ENCODE results near the gene TXNDC2. TPM values are rescaled to one million over a fixed set of nuclear protein-coding genes. Genes with fewer than 3 reads are reported as not detected.

TXNDC2 gene
- total and polyA plus RNA-seq, 9 of the 15 experiments (the other 6 are each of a cell fraction or from before 2014, with no cell fraction given) = 1.2 to 4.9 (median 2.3) TPM

- TF ChIP-seq KDM2B (CRISPR knock-in tag; IDR thresholded peaks at IDR 0.05) = no peak
- TF ChIP-seq ZNF217 (CRISPR knock-in tag; IDR thresholded peaks at IDR 0.05) = no peak
- TF ChIP-seq RFX7 (CRISPR knock-in tag; IDR thresholded peaks at IDR 0.05) = no peak
- TF ChIP-seq ZNF384 (IDR thresholded peaks at IDR 0.05; ENCODE audit: low read depth, low read length) = no peak
- TF ChIP-seq ELF2 (CRISPR knock-in tag; IDR thresholded peaks at IDR 0.05) = no peak
- peak; percentile 45 for TF ChIP-seq ATF7 (IDR thresholded peaks at IDR 0.05)
- TF ChIP-seq HNRNPUL1 (IDR thresholded peaks at IDR 0.05; ENCODE audit: low read length) = no peak
- TF ChIP-seq MLX (CRISPR knock-in tag; conservative IDR thresholded peaks at IDR 0.05) = no peak
- TF ChIP-seq GABPA (tag; conservative IDR thresholded peaks at IDR 0.05; ENCODE audit: low read depth) = peak; percentile 64
- TF ChIP-seq SMC3 (conservative IDR thresholded peaks at IDR 0.05; ENCODE audit: insufficient read depth, low read depth, low read length) = no peak
- no peak for TF ChIP-seq ELF1 (tag; IDR thresholded peaks at IDR 0.05)
- no peak for TF ChIP-seq TEAD2 (tag; IDR thresholded peaks at IDR 0.05)
- TF ChIP-seq CHD1 (IDR thresholded peaks at IDR 0.05; ENCODE audit: low read length) = no peak
- TF ChIP-seq TARDBP (IDR thresholded peaks at IDR 0.05) = no peak
- TF ChIP-seq HCFC1 (IDR thresholded peaks at IDR 0.05; ENCODE audit: low read depth, low read length) = no peak
- TF ChIP-seq GABPB2 (CRISPR knock-in tag; conservative IDR thresholded peaks at IDR 0.05) = no peak
- TF ChIP-seq CBX2 (IDR thresholded peaks at IDR 0.05; ENCODE audit: insufficient read depth, low read length, poor library complexity, severe bottlenecking) = no peak
- TF ChIP-seq MCM7 (IDR thresholded peaks at IDR 0.05) = no peak
- TF ChIP-seq ID3 (CRISPR knock-in tag; IDR thresholded peaks at IDR 0.05) = no peak
- TF ChIP-seq ID3 (tag; IDR thresholded peaks at IDR 0.05) = peak; percentile 58; the same call in 1 of the 2 replicates
- TF ChIP-seq EP300 (IDR thresholded peaks at IDR 0.05; ENCODE audit: low read length) = no peak
- TF ChIP-seq BRCA1 (IDR thresholded peaks at IDR 0.05) = no peak
- TF ChIP-seq BRCA1 (CRISPR knock-in tag; IDR thresholded peaks at IDR 0.05) = no peak
- 0 out of 2 replicates have a peak, but pooled peaks have one; percentile 41 for TF ChIP-seq POLR2A (conservative IDR thresholded peaks at IDR 0.05)
- no peak for TF ChIP-seq BRD4 (IDR thresholded peaks at IDR 0.05)
- no peak for TF ChIP-seq GTF2B (IDR thresholded peaks at IDR 0.05; ENCODE audit: extremely low read depth, insufficient read length)
- no peak for TF ChIP-seq RBM22 (IDR thresholded peaks at IDR 0.05; ENCODE audit: low read depth, low read length, poor library complexity, severe bottlenecking)
- TF ChIP-seq ZSCAN32 (CRISPR knock-in tag; IDR thresholded peaks at IDR 0.05) = no peak
- no peak for TF ChIP-seq CBX5 (IDR thresholded peaks at IDR 0.05; ENCODE audit: borderline replicate concordance, low read depth)
- TF ChIP-seq NFATC3 (IDR thresholded peaks at IDR 0.05) = no peak
- no peak for TF ChIP-seq TAF9B (IDR thresholded peaks at IDR 0.05; ENCODE audit: partially characterized antibody)
- no peak for TF ChIP-seq ZNF282 (CRISPR knock-in tag; IDR thresholded peaks at IDR 0.05)
These were observed 36.1 kb upstream of the TXNDC2 start (continued) for GRCh38 chr18:9849407-9850283.

Data from K562 (cell line).